Uterus (tissue), 4 donors: ENCODE results near the gene FBXO5. TPM values are rescaled to one million over a fixed set of nuclear protein-coding genes. Genes with fewer than 3 reads are reported as not detected.

Source experiments
- DNase-seq, 2 donors: peaks; one replicate each; pipeline ENCODE4 v3.0.0-alpha.2; 2019 to 2020
- H3K27ac ChIP-seq, 2 donors: fragments of 200-600 bp; sonication (generic); 1 replicate in 1 of 2; 2 replicates in 1 of 2; pipeline ENCODE4 v1.5.1; 2016 to 2018
- H3K27me3 ChIP-seq, 2 donors: fragments of 200-600 bp; sonication (generic); one replicate each; pipeline ENCODE4 v1.5.1; 2018 to 2019; ENCODE audit warnings: control low read depth in 1 of 2
- H3K36me3 ChIP-seq, 2 donors: fragments of 200-600 bp; sonication (generic); one replicate each; pipeline ENCODE4 v1.5.1; 2019; ENCODE audit warnings: control low read depth in 1 of 2
- H3K4me1 ChIP-seq, 2 donors: fragments of 200-600 bp; sonication (generic); one replicate each; pipeline ENCODE4 v1.5.1; 2018 to 2019; ENCODE audit warnings: control low read depth in 1 of 2
- H3K4me3 ChIP-seq, 2 donors: fragments of 200-600 bp; sonication (generic); 1 replicate in 1 of 2; 2 replicates in 1 of 2; pipeline ENCODE4 v1.5.1; 2018 to 2019; ENCODE audit warnings: mild to moderate bottlenecking in 1 of 2
- H3K9me3 ChIP-seq, 2 donors: fragments of 200-600 bp; sonication (generic); one replicate each; pipeline ENCODE4 v1.5.1; 2019; ENCODE audit warnings: control low read depth in 1 of 2
- POLR2A ChIP-seq, 2 donors: fragments of 450-650 bp; IDR thresholded peaks; one replicate each; pipeline ENCODE4 v1.6.1; 2016; ENCODE audit warnings: antibody characterized with exemption in 2 of 2, mild to moderate bottlenecking in 1 of 2, moderate library complexity in 1 of 2
- intact Hi-C: fragments of 100-400 bp; cut with DNase I; formaldehyde crosslinking; loops from one replicate; pipeline ENCODE4 v1.15.1; 2023; ENCODE audit warnings: low total_unique reads
- small RNA-seq: library from RNA; depleted of rRNA; stranded (forward); fragments of <200 nt; gene quantifications from one replicate; pipeline ENCODE3, GENCODE V24; 2016
- total RNA-seq, 4 donors: library from RNA; depleted of rRNA in 3 of 4; stranded (reverse); fragments of >200 nt in 3 of 4; gene quantifications; one replicate each; pipeline versions ENCODE4 v1.1.0 to v1.2.4, GENCODE V29; 2014 to 2023
- TF ChIP-seq, protein P1 (sequence below), 4 experiments: fragments of 200-600 bp in 2 of 4; fragments of 450-650 bp in 2 of 4; sonication (generic) in 2 of 4; IDR thresholded peaks; one replicate each; pipeline ENCODE4 v1.5.1; 2016 to 2019; ENCODE audit warnings: antibody characterized with exemption in 4 of 4, mild to moderate bottlenecking in 2 of 4, moderate library complexity in 1 of 4
- donor health status: DM: yes; HTN: yes; CAD: no.

Gene FBXO5
- total RNA-seq, 4 donors from 2014 or later, result 1.8 to 27.8 (median 4.6) TPM

DNA sequence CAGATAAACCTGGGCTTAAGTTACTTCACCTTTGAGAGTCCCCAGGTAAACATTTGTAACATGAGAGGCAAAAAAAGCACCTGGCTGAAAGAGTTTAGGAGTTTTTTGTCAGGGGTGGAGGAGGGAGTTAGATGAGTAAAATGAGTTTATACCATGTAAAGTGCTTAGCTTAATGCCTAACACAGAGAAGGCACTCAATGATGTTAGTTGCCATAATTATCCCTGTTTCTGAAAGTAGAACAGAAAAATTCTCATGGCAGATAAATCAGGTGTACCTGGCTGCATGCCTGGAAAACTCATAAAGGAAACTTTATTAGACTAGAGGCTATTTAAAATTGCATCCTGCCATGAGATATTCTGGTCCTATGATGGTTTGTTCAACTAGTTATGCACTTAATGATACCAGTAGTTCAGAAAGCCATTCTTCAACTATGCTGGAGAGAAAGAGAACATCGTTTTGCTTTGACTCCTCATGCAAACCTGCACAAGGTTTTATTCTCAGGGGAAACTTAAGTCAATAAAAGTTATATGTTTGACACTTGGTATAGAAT lies 40.4 kb downstream of the FBXO5 start:
- TF ChIP-seq POLR2A (IDR thresholded peaks at IDR 0.05), result no peak
- TF ChIP-seq, protein P1, sequence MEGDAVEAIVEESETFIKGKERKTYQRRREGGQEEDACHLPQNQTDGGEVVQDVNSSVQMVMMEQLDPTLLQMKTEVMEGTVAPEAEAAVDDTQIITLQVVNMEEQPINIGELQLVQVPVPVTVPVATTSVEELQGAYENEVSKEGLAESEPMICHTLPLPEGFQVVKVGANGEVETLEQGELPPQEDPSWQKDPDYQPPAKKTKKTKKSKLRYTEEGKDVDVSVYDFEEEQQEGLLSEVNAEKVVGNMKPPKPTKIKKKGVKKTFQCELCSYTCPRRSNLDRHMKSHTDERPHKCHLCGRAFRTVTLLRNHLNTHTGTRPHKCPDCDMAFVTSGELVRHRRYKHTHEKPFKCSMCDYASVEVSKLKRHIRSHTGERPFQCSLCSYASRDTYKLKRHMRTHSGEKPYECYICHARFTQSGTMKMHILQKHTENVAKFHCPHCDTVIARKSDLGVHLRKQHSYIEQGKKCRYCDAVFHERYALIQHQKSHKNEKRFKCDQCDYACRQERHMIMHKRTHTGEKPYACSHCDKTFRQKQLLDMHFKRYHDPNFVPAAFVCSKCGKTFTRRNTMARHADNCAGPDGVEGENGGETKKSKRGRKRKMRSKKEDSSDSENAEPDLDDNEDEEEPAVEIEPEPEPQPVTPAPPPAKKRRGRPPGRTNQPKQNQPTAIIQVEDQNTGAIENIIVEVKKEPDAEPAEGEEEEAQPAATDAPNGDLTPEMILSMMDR (IDR thresholded peaks at IDR 0.05), result no peak
- Histone ChIP-seq H3K36me3 (no peaks in the 10 kb centered on the region), H3K27me3 (no peaks in the 10 kb centered on the region), H3K4me1 (no peaks in the 10 kb centered on the region), H3K9me3 (no peaks in the 10 kb centered on the region), H3K27ac (no peak overlapping the region), H3K4me3 (no peak overlapping the region)
- intact Hi-C loops, result no loop called here
- no peak for DNase-seq

DNA sequence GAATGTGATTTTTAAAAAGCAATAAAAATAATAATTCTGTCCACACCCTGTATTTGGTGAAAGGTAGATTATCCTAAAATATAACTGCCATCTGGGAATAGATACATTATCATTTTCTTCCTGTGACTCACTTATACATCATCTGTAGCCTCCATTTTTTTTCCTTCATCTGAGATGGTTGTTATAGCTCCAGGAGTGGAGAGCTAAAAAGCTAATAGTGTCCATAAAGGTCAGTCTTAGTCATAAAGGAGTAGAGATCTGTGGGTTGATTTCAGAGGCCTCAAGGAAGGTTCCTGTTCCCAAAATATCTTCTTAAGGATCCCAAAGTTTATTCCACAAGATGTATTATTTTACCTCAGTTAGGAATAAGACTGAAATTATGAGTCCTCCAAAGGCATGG lies 41.1 kb downstream of the FBXO5 start:
- DNase-seq, result no peak
- H3K27me3 ChIP-seq, result no peaks in the 10 kb centered on the region
- intact Hi-C loops, result no loop called here
- H3K4me1 ChIP-seq, result no peaks in the 10 kb centered on the region
- TF ChIP-seq, protein P1 (IDR thresholded peaks at IDR 0.05), result no peak
- TF ChIP-seq POLR2A (IDR thresholded peaks at IDR 0.05), result no peak
- H3K9me3 ChIP-seq, result no peaks in the 10 kb centered on the region
- H3K36me3 ChIP-seq, result no peaks in the 10 kb centered on the region
- no peak overlapping the region for H3K4me3 ChIP-seq
- H3K27ac ChIP-seq, result no peak overlapping the region

DNA sequence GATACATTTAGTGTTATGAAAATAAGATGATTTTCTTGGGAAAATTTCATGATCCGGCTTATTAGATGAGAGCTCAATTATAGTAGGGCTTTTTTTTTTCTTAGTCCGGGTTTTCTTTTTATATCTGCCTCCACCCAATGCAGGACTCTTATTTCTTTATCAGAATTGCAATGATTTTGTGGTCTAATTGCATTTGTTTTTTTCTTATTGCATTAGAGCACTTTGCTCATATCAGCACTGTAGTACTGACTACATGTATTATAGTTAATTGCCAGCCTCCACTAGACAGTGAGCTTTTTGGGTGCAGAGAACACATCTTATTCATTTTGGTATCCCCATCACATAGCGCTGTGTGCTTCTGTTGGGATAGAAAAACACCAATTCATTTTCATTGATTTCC lies 50.0 kb downstream of the FBXO5 start:
- Histone ChIP-seq H3K27ac (no peak overlapping the region), H3K36me3 (no peaks in the 10 kb centered on the region), H3K4me1 (no peaks in the 10 kb centered on the region), H3K4me3 (no peak overlapping the region), H3K9me3 (no peaks in the 10 kb centered on the region), H3K27me3 (no peaks in the 10 kb centered on the region)
- no peak for DNase-seq
- TF ChIP-seq, protein P1 (IDR thresholded peaks at IDR 0.05), result no peak
- no peak for TF ChIP-seq POLR2A (IDR thresholded peaks at IDR 0.05)
- intact Hi-C loops, result no loop called here

DNA sequence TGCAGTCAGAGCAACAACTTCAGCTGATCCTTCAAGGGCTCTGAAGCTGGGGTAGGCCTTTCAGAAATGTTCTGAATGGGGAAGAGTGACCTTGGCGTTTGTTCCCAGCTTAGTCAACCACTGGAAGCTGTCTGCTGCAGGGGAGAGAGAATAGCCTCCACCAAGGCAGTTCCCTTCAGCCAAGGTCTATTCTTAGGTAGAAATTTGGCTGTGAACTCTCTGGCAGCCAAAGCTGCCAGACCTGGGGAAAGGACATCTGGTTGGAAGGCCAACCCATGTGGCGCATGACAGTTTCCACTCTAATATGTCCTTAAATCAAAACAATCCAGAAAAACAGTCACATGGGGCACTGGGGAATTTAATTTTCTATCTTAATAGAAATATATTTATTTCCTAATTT lies 60.1 kb downstream of the FBXO5 start:
- Histone ChIP-seq H3K27ac (no peak overlapping the region), H3K9me3 (no peaks in the 10 kb centered on the region), H3K4me3 (no peak overlapping the region), H3K4me1 (no peaks in the 10 kb centered on the region), H3K27me3 (no peaks in the 10 kb centered on the region), H3K36me3 (no peaks in the 10 kb centered on the region)
- intact Hi-C loops, result no loop called here
- TF ChIP-seq POLR2A (IDR thresholded peaks at IDR 0.05), result no peak
- TF ChIP-seq, protein P1 (IDR thresholded peaks at IDR 0.05), result no peak
- DNase-seq, result no peak

Small RNA genes lying within 50 kb of the gene (small RNA-seq; reads per million reads assigned to genes)
- gene AL080276.1, result not detected

Other genes with a start within 250 kb of the FBXO5 start
- 1 to 10 TPM in 2 of 4 donors, under 1 TPM in 2; 0.59 to 1.4 (median 1.0) TPM for gene VIP, start 232.2 kb downstream of the FBXO5 start, total RNA-seq
- 10 to 100 TPM in 3 of 4 donors, 1 to 10 TPM in 1; 9.5 to 26.4 (median 15.7) TPM for gene MTRF1L, start 19.7 kb upstream of the FBXO5 start, total RNA-seq
- gene RGS17, start 148.2 kb upstream of the FBXO5 start, total RNA-seq, result 1 to 10 TPM in 1 of 4 donors, under 1 TPM in 2, not detected in 1; 0.88 to 4.8 (median 0.91) TPM